ENCODE measurements around the gene KCNJ6.
"Not testable (repeated sequence)": the region's sequence is repeated elsewhere in the genome, so short reads cannot be mapped to it uniquely, and the experiment has no call there.

KCNJ6 gene

GRCh38 chr21:37936010-37936785 lies 19.9 kb upstream of the KCNJ6 start:
- peaks cover 35% of the 10 kb centered on the region for H3K27me3 ChIP-seq (ENCODE audit: insufficient read depth, low read length)
- no peak overlapping the region for H3K27ac ChIP-seq (ENCODE audit: low read depth, low read length)
- H2AFZ ChIP-seq (ENCODE audit: low read length, unreplicated experiment), result no peak overlapping the region
- H3K36me3 ChIP-seq (ENCODE audit: insufficient read depth, low read length), result no peaks in the 10 kb centered on the region
- no peaks in the 10 kb centered on the region for H3K79me2 ChIP-seq (ENCODE audit: control insufficient read depth, insufficient read depth, low read length, unreplicated experiment)
- no peak overlapping the region for H3K4me3 ChIP-seq (ENCODE audit: low read depth, low read length)
- H3K4me1 ChIP-seq (ENCODE audit: control insufficient read depth, insufficient read depth, low read length, unreplicated experiment), result no peaks in the 10 kb centered on the region

DNA sequence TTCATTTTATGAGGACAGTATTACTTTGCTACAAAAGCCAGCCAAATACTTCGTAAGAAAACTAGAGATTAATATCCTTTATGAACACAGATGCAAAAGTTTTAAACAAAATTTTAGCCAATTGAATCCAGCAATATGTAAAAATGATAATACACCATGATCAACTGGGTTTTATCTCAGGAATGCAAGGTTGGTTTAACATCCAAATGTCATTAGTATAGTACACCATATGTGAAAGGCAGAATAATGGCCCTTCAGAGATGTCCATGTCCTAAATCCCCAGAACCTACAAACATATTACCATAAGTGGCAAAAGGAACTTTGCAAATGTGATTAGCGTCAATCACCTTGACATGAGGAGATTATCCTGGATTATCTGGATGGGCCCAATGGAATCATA lies 16.7 kb upstream of the KCNJ6 start:
- Histone ChIP-seq H3K36me3 (ENCODE audit: insufficient read depth, low read length) (no peaks in the 10 kb centered on the region), H3K27me3 (ENCODE audit: insufficient read depth, low read length) (peaks cover 30% of the 10 kb centered on the region)

GRCh38 chr21:37927711-37928110 lies 11.5 kb upstream of the KCNJ6 start:
- H3K27me3 ChIP-seq (ENCODE audit: insufficient read depth, low read length), result peaks cover 55% of the 10 kb centered on the region
- H3K4me1 ChIP-seq (ENCODE audit: control insufficient read depth, insufficient read depth, low read length, unreplicated experiment), result no peaks in the 10 kb centered on the region
- H3K27ac ChIP-seq (ENCODE audit: low read depth, low read length), result no peak overlapping the region
- H3K79me2 ChIP-seq (ENCODE audit: control insufficient read depth, insufficient read depth, low read length, unreplicated experiment), result no peaks in the 10 kb centered on the region
- H2AFZ ChIP-seq (ENCODE audit: low read length, unreplicated experiment), result no peak overlapping the region
- H3K4me3 ChIP-seq (ENCODE audit: low read depth, low read length), result no peak overlapping the region
- no peaks in the 10 kb centered on the region for H3K36me3 ChIP-seq (ENCODE audit: insufficient read depth, low read length)

More for the DNA sequence above, 16.7 kb upstream of the KCNJ6 start:
- no peak overlapping the region for H2AFZ ChIP-seq (ENCODE audit: low read length, unreplicated experiment)
- H3K27ac ChIP-seq (ENCODE audit: low read depth, low read length), result no peak overlapping the region
- H3K4me1 ChIP-seq (ENCODE audit: control insufficient read depth, insufficient read depth, low read length, unreplicated experiment), result no peaks in the 10 kb centered on the region
- H3K79me2 ChIP-seq (ENCODE audit: control insufficient read depth, insufficient read depth, low read length, unreplicated experiment), result no peaks in the 10 kb centered on the region
- no peak overlapping the region for H3K4me3 ChIP-seq (ENCODE audit: low read depth, low read length)

DNA sequence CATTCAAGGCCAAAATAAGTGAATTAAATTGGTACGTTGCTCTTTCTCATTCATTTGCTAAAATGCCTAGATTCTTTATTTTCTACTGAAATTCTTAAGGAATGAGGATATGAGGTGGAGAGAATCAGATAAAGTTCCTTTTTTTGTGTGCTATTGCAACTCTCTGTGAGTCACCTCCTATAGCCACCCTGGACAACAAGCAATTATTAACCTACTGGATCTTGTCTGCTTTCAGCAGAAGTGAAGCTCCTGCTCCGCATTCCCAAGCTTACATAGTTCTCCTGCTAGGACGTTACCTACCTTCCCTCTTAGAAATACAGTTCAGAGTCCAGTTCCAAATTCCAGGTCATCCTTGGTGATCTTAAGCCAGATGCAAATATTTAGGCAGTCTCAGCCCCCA lies 4.8 kb upstream of the KCNJ6 start:
- H3K4me1 ChIP-seq (ENCODE audit: control insufficient read depth, insufficient read depth, low read length, unreplicated experiment), result peaks cover 13% of the 10 kb centered on the region
- H3K4me3 ChIP-seq (ENCODE audit: low read depth, low read length), result no peak overlapping the region

GRCh38 chr21:37920302-37920701 lies 4.0 kb upstream of the KCNJ6 start:
- H3K36me3 ChIP-seq (ENCODE audit: insufficient read depth, low read length); H2AFZ ChIP-seq (ENCODE audit: low read length, unreplicated experiment): not testable (repeated sequence)

More for the DNA sequence above, 4.8 kb upstream of the KCNJ6 start:
- H3K79me2 ChIP-seq (ENCODE audit: control insufficient read depth, insufficient read depth, low read length, unreplicated experiment), result no peaks in the 10 kb centered on the region
- no peak overlapping the region for H3K27ac ChIP-seq (ENCODE audit: low read depth, low read length)
- no peak overlapping the region for H2AFZ ChIP-seq (ENCODE audit: low read length, unreplicated experiment)
- H3K27me3 ChIP-seq (ENCODE audit: insufficient read depth, low read length), result peaks cover 32% of the 10 kb centered on the region
- H3K36me3 ChIP-seq (ENCODE audit: insufficient read depth, low read length), result no peaks in the 10 kb centered on the region

DNA sequence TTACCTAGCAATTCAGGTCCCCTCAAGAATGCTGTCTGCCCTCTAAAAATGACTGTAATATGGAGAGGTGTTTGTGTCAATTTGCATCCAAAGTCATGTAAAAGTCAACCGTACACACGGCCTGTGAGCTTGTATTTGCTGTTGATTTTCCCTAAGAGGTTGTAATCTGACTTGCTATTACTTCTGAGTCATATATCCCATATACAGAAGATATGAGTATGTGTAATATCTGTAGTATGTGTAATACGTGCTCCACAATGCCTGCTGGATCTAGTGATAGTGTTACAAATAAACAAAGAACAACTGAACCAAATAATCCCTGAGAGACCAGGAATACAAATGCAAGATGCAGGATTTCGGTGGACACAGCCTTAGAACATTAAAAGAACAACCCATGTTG lies 1.4 kb upstream of the KCNJ6 start:
- Histone ChIP-seq H3K36me3 (ENCODE audit: insufficient read depth, low read length) (no peaks in the 10 kb centered on the region), H2AFZ (ENCODE audit: low read length, unreplicated experiment) (no peak overlapping the region), H3K79me2 (ENCODE audit: control insufficient read depth, insufficient read depth, low read length, unreplicated experiment) (no peaks in the 10 kb centered on the region), H3K27me3 (ENCODE audit: insufficient read depth, low read length) (peaks cover 31% of the 10 kb centered on the region), H3K4me1 (ENCODE audit: control insufficient read depth, insufficient read depth, low read length, unreplicated experiment) (peaks cover 26% of the 10 kb centered on the region), H3K4me3 (ENCODE audit: low read depth, low read length) (no peak overlapping the region), H3K27ac (ENCODE audit: low read depth, low read length) (no peak overlapping the region)

More at GRCh38 chr21:37920302-37920701, 4.0 kb upstream of the KCNJ6 start:
- H3K4me3 ChIP-seq (ENCODE audit: low read depth, low read length); H3K27ac ChIP-seq (ENCODE audit: low read depth, low read length); H3K79me2 ChIP-seq (ENCODE audit: control insufficient read depth, insufficient read depth, low read length, unreplicated experiment): not testable (repeated sequence)
- Histone ChIP-seq H3K4me1 (ENCODE audit: control insufficient read depth, insufficient read depth, low read length, unreplicated experiment) (peaks cover 17% of the 10 kb centered on the region), H3K27me3 (ENCODE audit: insufficient read depth, low read length) (peaks cover 34% of the 10 kb centered on the region)

DNA sequence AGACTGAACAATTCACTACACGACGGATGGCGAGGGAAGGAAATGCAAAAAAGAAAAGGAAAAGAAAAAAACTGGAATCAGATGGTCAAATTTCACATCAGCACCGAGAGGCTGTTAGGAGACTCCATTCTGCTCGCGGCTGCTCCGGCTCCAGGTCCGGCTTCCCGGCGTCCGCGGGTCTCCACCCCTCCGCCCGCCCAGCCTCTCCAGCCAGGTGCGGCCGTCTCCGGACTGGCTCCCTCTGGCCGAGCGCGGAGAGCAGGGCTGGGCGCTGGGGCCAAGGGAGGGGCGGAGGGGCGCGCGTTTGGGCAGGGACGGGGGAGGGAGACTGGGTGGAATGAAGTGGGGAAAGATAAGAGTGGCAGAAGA lies 332 bp downstream of the KCNJ6 start:
- Histone ChIP-seq H3K27ac (ENCODE audit: low read depth, low read length) (no peak overlapping the region), H3K4me3 (ENCODE audit: low read depth, low read length) (peak overlapping the region; percentile 76)

GRCh38 chr21:37915497-37915911 lies 753 bp downstream of the KCNJ6 start:
- H3K36me3 ChIP-seq (ENCODE audit: insufficient read depth, low read length), result no peaks in the 10 kb centered on the region
- H3K4me1 ChIP-seq (ENCODE audit: control insufficient read depth, insufficient read depth, low read length, unreplicated experiment), result peaks cover 26% of the 10 kb centered on the region
- peaks cover 34% of the 10 kb centered on the region for H3K27me3 ChIP-seq (ENCODE audit: insufficient read depth, low read length)
- H2AFZ ChIP-seq (ENCODE audit: low read length, unreplicated experiment), result no peak overlapping the region
- H3K27ac ChIP-seq (ENCODE audit: low read depth, low read length), result no peak overlapping the region
- H3K4me3 ChIP-seq (ENCODE audit: low read depth, low read length), result peak overlapping the region; percentile 76
- no peaks in the 10 kb centered on the region for H3K79me2 ChIP-seq (ENCODE audit: control insufficient read depth, insufficient read depth, low read length, unreplicated experiment)

More for the DNA sequence above, 332 bp downstream of the KCNJ6 start:
- H3K27me3 ChIP-seq (ENCODE audit: insufficient read depth, low read length), result peaks cover 34% of the 10 kb centered on the region
- peaks cover 26% of the 10 kb centered on the region for H3K4me1 ChIP-seq (ENCODE audit: control insufficient read depth, insufficient read depth, low read length, unreplicated experiment)
- H2AFZ ChIP-seq (ENCODE audit: low read length, unreplicated experiment), result no peak overlapping the region
- no peaks in the 10 kb centered on the region for H3K79me2 ChIP-seq (ENCODE audit: control insufficient read depth, insufficient read depth, low read length, unreplicated experiment)
- no peaks in the 10 kb centered on the region for H3K36me3 ChIP-seq (ENCODE audit: insufficient read depth, low read length)

DNA sequence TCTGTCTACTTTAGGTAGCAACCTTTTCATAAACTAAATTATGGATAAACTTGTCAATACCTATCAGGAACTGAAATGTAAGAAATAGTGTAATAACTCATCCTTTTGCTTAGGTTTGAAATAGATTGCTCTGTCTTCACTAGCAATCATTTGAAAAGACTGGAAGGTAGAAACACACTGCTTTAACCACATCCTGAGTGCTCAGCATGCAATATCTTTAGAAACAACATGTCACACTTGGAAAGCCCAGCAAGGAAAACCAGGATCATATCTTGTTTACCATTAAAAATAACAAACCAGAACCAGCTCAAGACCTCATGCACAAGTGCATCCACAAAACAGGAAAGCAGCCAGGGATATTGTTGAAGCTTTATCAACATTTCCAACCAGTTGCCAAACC lies 3.6 kb downstream of the KCNJ6 start:
- H3K27ac ChIP-seq (ENCODE audit: low read depth, low read length), result no peak overlapping the region
- peaks cover 34% of the 10 kb centered on the region for H3K27me3 ChIP-seq (ENCODE audit: insufficient read depth, low read length)
- no peaks in the 10 kb centered on the region for H3K79me2 ChIP-seq (ENCODE audit: control insufficient read depth, insufficient read depth, low read length, unreplicated experiment)
- H3K4me1 ChIP-seq (ENCODE audit: control insufficient read depth, insufficient read depth, low read length, unreplicated experiment), result peaks cover 23% of the 10 kb centered on the region
- H3K36me3 ChIP-seq (ENCODE audit: insufficient read depth, low read length), result no peaks in the 10 kb centered on the region
- no peak overlapping the region for H2AFZ ChIP-seq (ENCODE audit: low read length, unreplicated experiment)
- no peak overlapping the region for H3K4me3 ChIP-seq (ENCODE audit: low read depth, low read length)

DNA sequence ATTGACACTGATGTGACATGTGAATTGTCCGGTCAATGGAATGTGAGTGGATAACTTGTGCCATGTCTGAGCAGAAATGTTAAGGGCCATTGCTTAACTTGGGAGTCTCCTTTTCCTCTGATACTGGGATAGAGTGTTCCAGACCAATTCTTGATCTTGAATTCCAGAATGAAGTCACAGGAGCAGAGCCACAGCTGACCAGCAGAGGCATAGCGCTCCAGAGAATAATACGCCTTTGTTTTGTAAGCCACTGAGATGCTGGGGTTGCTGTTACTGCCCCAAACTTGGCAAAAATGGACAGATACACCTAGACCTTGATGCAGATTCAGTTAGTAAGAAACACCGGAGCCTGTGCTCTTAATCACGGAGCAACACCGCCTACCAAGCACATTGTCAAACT lies 6.3 kb downstream of the KCNJ6 start:
- Histone ChIP-seq H3K27ac (ENCODE audit: low read depth, low read length) (no peak overlapping the region), H3K36me3 (ENCODE audit: insufficient read depth, low read length) (no peaks in the 10 kb centered on the region), H3K27me3 (ENCODE audit: insufficient read depth, low read length) (peaks cover 24% of the 10 kb centered on the region), H2AFZ (ENCODE audit: low read length, unreplicated experiment) (no peak overlapping the region), H3K4me1 (ENCODE audit: control insufficient read depth, insufficient read depth, low read length, unreplicated experiment) (peaks cover 5% of the 10 kb centered on the region), H3K79me2 (ENCODE audit: control insufficient read depth, insufficient read depth, low read length, unreplicated experiment) (no peaks in the 10 kb centered on the region), H3K4me3 (ENCODE audit: low read depth, low read length) (no peak overlapping the region)

- Histone ChIP-seq H3K36me3 (ENCODE audit: insufficient read depth, low read length) (no peaks in the 10 kb centered on the region), H3K27me3 (ENCODE audit: insufficient read depth, low read length) (peaks cover 18% of the 10 kb centered on the region), H3K4me3 (ENCODE audit: low read depth, low read length) (no peak overlapping the region), H2AFZ (ENCODE audit: low read length, unreplicated experiment) (no peak overlapping the region), H3K27ac (ENCODE audit: low read depth, low read length) (no peak overlapping the region), H3K4me1 (ENCODE audit: control insufficient read depth, insufficient read depth, low read length, unreplicated experiment) (no peaks in the 10 kb centered on the region), H3K79me2 (ENCODE audit: control insufficient read depth, insufficient read depth, low read length, unreplicated experiment) (no peaks in the 10 kb centered on the region)
These were observed 7.6 kb downstream of the KCNJ6 start for GRCh38 chr21:37908691-37909090.

Data from ACC112 (cell line).